K562 (cell line): ENCODE data around the gene ZBTB8B. TPM values are rescaled to one million over a fixed set of nuclear protein-coding genes. Genes with fewer than 3 reads are reported as not detected.
"Not testable (repeated sequence)": the region's sequence is repeated elsewhere in the genome, so short reads cannot be mapped to it uniquely, and the experiment has no call there.

Experiments used
- ATAC-seq: fragments of 200-7000 bp; cut with Tn5 transposase; 3 replicates; pipeline ENCODE4 v1.9.1; 2020; ENCODE audit warnings: moderate library complexity
- BruUV-seq: library from RNA; stranded (reverse); fragments of 400-500 nt; replicated peaks from 2 replicates; lab custom pipeline; 2021; lab: Mats Ljungman, UMichigan
- CTCF ChIA-PET: fragments of 300-600 bp; formaldehyde crosslinking; extraction: SDS; loops from one replicate; lab custom pipeline; 2021; ENCODE audit warnings: low intra/inter-chr PET ratio; lab: Yijun Ruan, JAX
- POLR2A ChIA-PET: fragments of 300-600, 350-650 bp; sonication (Branson Sonifier 250); formaldehyde crosslinking; extraction: SDS; loops from one replicate; lab custom pipeline; 2021; ENCODE audit warnings: antibody characterized with exemption, inconsistent platforms; lab: Yijun Ruan, JAX
- DNase-seq, 4 experiments: peaks; one replicate each; pipeline versions ENCODE4 v3.0.0 to v3.0.0-alpha.2; 2011 to 2018; ENCODE audit warnings: low spot score in 3 of 4, mixed read lengths in 3 of 4; ENCODE audit errors: extremely low read depth in 1 of 4
- FAIRE-seq: peaks from 2 replicates; lab custom pipeline; 2011; peaks lifted over from hg19 to GRCh38; lab: Jason Lieb, UNC
- H2AFZ ChIP-seq: 2 replicates; pipeline ENCODE4 v1.6.0; 2011; ENCODE audit warnings: low read depth, low read length, control low read depth, inconsistent platforms
- H3K27ac ChIP-seq: fragments of 200-600 bp; 3 replicates; pipeline ENCODE4 v1.8.0; 2011; ENCODE audit warnings: low read depth, mild to moderate bottlenecking, control low read depth, inconsistent platforms, low read length, moderate library complexity, mixed read lengths; ENCODE audit errors: extremely low read depth
- H3K27me3 ChIP-seq, 2 experiments: fragments of 300-600 bp in 1 of 2; 2 replicates in 1 of 2; 3 replicates in 1 of 2; pipeline versions ENCODE4 v1.6.0 to v1.8.0; 2011; ENCODE audit warnings: inconsistent platforms in 2 of 2, low read length in 2 of 2, mild to moderate bottlenecking in 1 of 2, mixed read lengths in 1 of 2, moderate library complexity in 1 of 2; ENCODE audit not compliant: control insufficient read depth in 2 of 2, insufficient read depth in 2 of 2
- H3K36me3 ChIP-seq: fragments of 300-600 bp; 3 replicates; pipeline ENCODE4 v1.8.0; 2011; ENCODE audit warnings: mild to moderate bottlenecking, low read length, inconsistent platforms; ENCODE audit not compliant: control insufficient read depth, insufficient read depth
- H3K4me1 ChIP-seq, 2 experiments: fragments of 200-600 bp in 1 of 2; replicated peaks in 1 of 2; 2 replicates in 1 of 2; 3 replicates in 1 of 2; pipeline versions ENCODE4 v1.5.1 to v1.8.0; 2011; ENCODE audit warnings: inconsistent platforms in 2 of 2, low read length in 2 of 2, mild to moderate bottlenecking in 1 of 2, mixed read lengths in 1 of 2, moderate library complexity in 1 of 2; ENCODE audit not compliant: control insufficient read depth in 2 of 2, insufficient read depth in 2 of 2
- H3K4me2 ChIP-seq: 2 replicates; pipeline ENCODE4 v1.6.1; 2011; ENCODE audit warnings: low read length, control low read depth, inconsistent platforms, mixed read lengths; ENCODE audit not compliant: insufficient read depth
- H3K4me3 ChIP-seq: fragments of 200-600 bp; sonication (generic), shearing (Covaris generic); 2 replicates; pipeline ENCODE4 v1.5.1; 2016; ENCODE audit warnings: control low read depth, inconsistent platforms
- H3K79me2 ChIP-seq: fragments of 200-600 bp; 3 replicates; pipeline ENCODE4 v1.8.0; 2011; ENCODE audit warnings: low read length, inconsistent platforms; ENCODE audit not compliant: control insufficient read depth, insufficient read depth
- H3K9ac ChIP-seq, 2 experiments: 2 replicates each; pipeline versions ENCODE4 v1.6.0 to v1.6.1; 2011; ENCODE audit warnings: low read depth in 2 of 2, low read length in 2 of 2, control low read depth in 1 of 2, inconsistent platforms in 1 of 2, mild to moderate bottlenecking in 1 of 2, mixed read lengths in 1 of 2; ENCODE audit not compliant: insufficient read depth in 1 of 2
- H3K9me1 ChIP-seq: one replicate; pipeline ENCODE4 v1.6.0; 2011; ENCODE audit warnings: inconsistent platforms, mild to moderate bottlenecking, low read length, moderate library complexity; ENCODE audit not compliant: control insufficient read depth, insufficient read depth
- H3K9me3 ChIP-seq: replicated peaks from 2 replicates; pipeline ENCODE4 v1.5.1; 2011; ENCODE audit warnings: low read depth, low read length, inconsistent platforms; ENCODE audit not compliant: control insufficient read depth, insufficient read depth
- H4K20me1 ChIP-seq: replicated peaks from 2 replicates; pipeline ENCODE4 v1.6.1; 2011; ENCODE audit warnings: low read length, inconsistent platforms, mixed read lengths; ENCODE audit not compliant: control insufficient read depth, insufficient read depth
- MXI1 ChIP-seq: IDR thresholded peaks from 2 replicates; pipeline ENCODE4 v1.6.1; 2011; ENCODE audit warnings: low read depth, mild to moderate bottlenecking, improper control_type of control experiment, low read length
- NFIC ChIP-seq: fragments of 450-650 bp; IDR thresholded peaks from 2 replicates; pipeline ENCODE4 v1.6.1; 2017; ENCODE audit warnings: mild to moderate bottlenecking, inconsistent platforms
- NR2F6 ChIP-seq: fragments of 450-650 bp; formaldehyde crosslinking; IDR thresholded peaks from 2 replicates; pipeline ENCODE4 v1.4.0; 2020; ENCODE audit warnings: mild to moderate bottlenecking
- ZNF740 ChIP-seq, 3 experiments: fragments of 200-800 bp in 1 of 3; sonication (Bioruptor generic) in 1 of 3; sonication (generic) in 1 of 3; formaldehyde crosslinking in 1 of 3; IDR thresholded peaks; 2 replicates each; pipeline versions ENCODE4 v1.6.1 to v1.8.0; 2016 to 2022; ENCODE audit warnings: mild to moderate bottlenecking in 2 of 3, missing compliant biosample characterization in 2 of 3, missing genetic modification characterization in 2 of 3, missing genetic modification reagents in 1 of 3
- WGBS: fragments of 100-300 bp; shearing (Covaris generic); methylation state at CpG from one replicate; pipeline ENCODE4 v1.1.6; 2016; ENCODE audit warnings: low coverage, mixed read lengths; ENCODE audit not compliant: insufficient coverage; ENCODE audit errors: missing lambda C conversion rate; 5-methylcytosine and 5-hydroxymethylcytosine counted together
- in situ Hi-C: fragments of 300-500 bp; cut with MboI; formaldehyde crosslinking; loops from 4 replicates; pipeline ENCODE4 v1.15.0; 2018; ENCODE audit warnings: inconsistent platforms, mixed read lengths
- intact Hi-C: fragments of 100-400 bp; cut with micrococcal nuclease; formaldehyde crosslinking; loops from 2 replicates; pipeline ENCODE4 v1.14.2; 2022
- polyA plus RNA-seq, 8 experiments: library from polyadenylated mRNA; depleted of rRNA in 4 of 8; stranded (reverse) in 5 of 8; unstranded in 3 of 8; fragments of >200 nt; fragmentation: Nextera tagmentation in 2 of 8; fragmentation: Illumina TruSeq in 1 of 8; extraction: Ambion mirVana in 2 of 8; extraction: Trizol in 1 of 8; gene quantifications; 2 replicates each; pipeline versions ENCODE4 v1.2.1 to v1.2.3, GENCODE V29; 2011 to 2014; ENCODE audit warnings: inconsistent platforms in 1 of 8, missing spikeins in 1 of 8
- total RNA-seq, 7 experiments: library from RNA; depleted of rRNA in 6 of 7; stranded (reverse); fragments of >200 nt in 6 of 7; fragmentation: Illumina TruSeq in 2 of 7; extraction: Trizol in 2 of 7; gene quantifications; 2 replicates each; pipeline versions ENCODE4 v1.2.1 to v1.2.3, GENCODE V29; 2011 to 2021; ENCODE audit warnings: low replicate concordance in 1 of 7
- TF ChIP-seq, protein P1 (sequence below): fragments of 250-450 bp; sonication (Bioruptor Pico); IDR thresholded peaks from 2 replicates; pipeline ENCODE4 v1.5.0; 2021

The ZBTB8B gene
- total and polyA plus RNA-seq, 9 of the 15 experiments (the other 6 are each of a cell fraction or from before 2014, with no cell fraction given): not detected

DNA sequence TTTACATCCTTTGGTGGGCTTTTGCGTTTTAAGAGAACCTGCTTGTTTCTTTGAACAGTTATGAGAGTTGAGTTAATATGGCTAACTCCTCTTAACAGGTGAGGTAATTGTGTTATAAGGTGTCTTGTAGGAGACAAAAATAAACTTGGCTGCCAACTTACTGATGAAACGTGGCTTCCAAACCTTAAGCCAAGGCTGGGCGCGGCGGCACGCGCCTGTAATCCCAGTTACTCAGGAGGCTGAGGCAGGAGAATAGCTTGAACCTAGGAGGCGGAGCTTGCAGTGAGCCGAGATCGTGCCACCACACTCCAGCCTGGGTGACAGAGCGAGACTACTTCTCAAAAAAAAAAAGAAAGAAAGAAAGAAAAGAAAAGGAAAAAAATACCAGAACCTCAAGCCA is 8.1 kb downstream of the ZBTB8B start:
- H4K20me1 ChIP-seq, FAIRE-seq, BruUV-seq, H3K4me3 ChIP-seq, H3K9me3 ChIP-seq, H3K9me1 ChIP-seq, H3K4me2 ChIP-seq, DNase-seq, H3K36me3 ChIP-seq, H3K27ac ChIP-seq, H3K79me2 ChIP-seq, intact Hi-C loops, CTCF ChIA-PET, H3K9ac ChIP-seq, H3K4me1 ChIP-seq, H2AFZ ChIP-seq, in situ Hi-C loops, ATAC-seq: not testable (repeated sequence)
- peaks cover 30 to 68% of the 10 kb centered on the region in 2 experiments for H3K27me3 ChIP-seq
- POLR2A ChIA-PET: interaction anchor here (0.6 to 1.6 kb wide), 3 partner anchors 10 to 130 kb away, joined by 3 to 7 read pairs (median 3); no protein-coding TSS in a partner anchor
- WGBS: 16% methylated on average over 11 of the region's 11 CpGs

GRCh38 chr1:32474954-32475353 is 10.1 kb downstream of the ZBTB8B start:
- in situ Hi-C loops (no loop called here), intact Hi-C loops (no loop called here)
- TF ChIP-seq ZNF740 (CRISPR knock-in tag; IDR thresholded peaks at IDR 0.05) (no peak), ZNF740 (tag; IDR thresholded peaks at IDR 0.05) (no peak), NFIC (peak; percentile 64), NR2F6 (no peak), MXI1 (no peak)
- TF ChIP-seq, protein P1, sequence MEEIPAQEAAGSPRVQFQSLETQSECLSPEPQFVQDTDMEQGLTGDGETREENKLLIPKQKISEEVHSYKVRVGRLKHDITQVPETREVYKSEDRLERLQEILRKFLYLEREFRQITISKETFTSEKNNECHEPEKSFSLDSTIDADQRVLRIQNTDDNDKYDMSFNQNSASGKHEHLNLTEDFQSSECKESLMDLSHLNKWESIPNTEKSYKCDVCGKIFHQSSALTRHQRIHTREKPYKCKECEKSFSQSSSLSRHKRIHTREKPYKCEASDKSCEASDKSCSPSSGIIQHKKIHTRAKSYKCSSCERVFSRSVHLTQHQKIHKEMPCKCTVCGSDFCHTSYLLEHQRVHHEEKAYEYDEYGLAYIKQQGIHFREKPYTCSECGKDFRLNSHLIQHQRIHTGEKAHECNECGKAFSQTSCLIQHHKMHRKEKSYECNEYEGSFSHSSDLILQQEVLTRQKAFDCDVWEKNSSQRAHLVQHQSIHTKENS: no peak
- H3K4me2 ChIP-seq: no peak overlapping the region
- DNase-seq: no peak
- 2% methylated on average over 4 of the region's 4 CpGs for WGBS
- FAIRE-seq: no peak
- ATAC-seq: no peak
- H3K9me3 ChIP-seq: no peaks in the 10 kb centered on the region
- CTCF ChIA-PET: no interaction called here
- POLR2A ChIA-PET: no interaction called here
- H3K36me3 ChIP-seq: no peaks in the 10 kb centered on the region
- no peaks in the 10 kb centered on the region for H3K79me2 ChIP-seq
- no peak overlapping the region for H3K9ac ChIP-seq
- H3K9me1 ChIP-seq: no peaks in the 10 kb centered on the region
- no peak overlapping the region for H2AFZ ChIP-seq
- no peak overlapping the region for H3K27ac ChIP-seq
- BruUV-seq: no TSS peak
- H3K4me1 ChIP-seq: peaks cover 0 to 7% of the 10 kb centered on the region in 2 experiments; a peak in 2 of 5 replicates
- no peak overlapping the region for H3K4me3 ChIP-seq
- H4K20me1 ChIP-seq: 0 out of 2 replicates have a peak, but pooled peaks cover 7% of the 10 kb centered on the region
- peaks cover 37 to 60% of the 10 kb centered on the region in 2 experiments for H3K27me3 ChIP-seq
